Thoracic aorta (tissue), 2 donors: ENCODE data around the gene PIGU. TPM values are rescaled to one million over a fixed set of nuclear protein-coding genes. Genes with fewer than 3 reads are reported as not detected.

Experiments
- ATAC-seq: fragments of 150-250 bp; one replicate; pipeline ENCODE4 v1.8.0; 2017; ENCODE audit warnings: low read depth; ENCODE audit not compliant: insufficient number of reproducible peaks, low FRiP score
- DNase-seq: peaks from one replicate; pipeline ENCODE4 v3.0.0-alpha.2; 2020; ENCODE audit warnings: low spot score
- H3K27ac ChIP-seq, 2 donors: fragments of 200-600 bp; sonication (generic); 1 replicate in 1 of 2; 2 replicates in 1 of 2; pipeline ENCODE4 v1.5.1; 2016; ENCODE audit warnings: mild to moderate bottlenecking in 2 of 2, moderate library complexity in 2 of 2
- H3K27me3 ChIP-seq: fragments of 200-600 bp; sonication (generic); replicated peaks from 2 replicates; pipeline ENCODE4 v1.6.0; 2016; ENCODE audit warnings: mild to moderate bottlenecking; ENCODE audit not compliant: insufficient read depth
- H3K36me3 ChIP-seq: fragments of 200-600 bp; sonication (generic); one replicate; pipeline ENCODE4 v1.5.1; 2016
- H3K4me1 ChIP-seq, 2 donors: fragments of 200-600 bp; sonication (generic); 1 replicate in 1 of 2; 2 replicates in 1 of 2; pipeline versions ENCODE4 v1.5.1 to v1.6.0; 2016; ENCODE audit warnings: low read depth in 2 of 2, mild to moderate bottlenecking in 1 of 2; ENCODE audit not compliant: control insufficient read depth in 1 of 2
- H3K4me3 ChIP-seq: fragments of 200-600 bp; sonication (generic); 2 replicates; pipeline ENCODE4 v1.5.1; 2016; ENCODE audit warnings: mild to moderate bottlenecking
- H3K9me3 ChIP-seq: fragments of 200-600 bp; sonication (generic); 2 replicates; pipeline ENCODE4 v1.5.1; 2016
- CTCF ChIP-seq: fragments of 200-600 bp; sonication (generic); IDR thresholded peaks from one replicate; pipeline ENCODE4 v1.5.1; 2019; ENCODE audit warnings: antibody characterized with exemption
- total RNA-seq, 2 donors: library from RNA; depleted of rRNA; stranded (reverse); fragments of >200 nt; gene quantifications; one replicate each; pipeline versions ENCODE4 v1.1.0 to v1.2.3, GENCODE V29; 2016

Gene PIGU
- total RNA-seq, 2 donors from 2014 or later: 10.2 to 10.4 TPM

GRCh38 chr20:34703061-34703423, 26.1 kb upstream of the PIGU start:
- ATAC-seq: no peak
- no peaks in the 10 kb centered on the region for H3K36me3 ChIP-seq
- no peaks in the 10 kb centered on the region for H3K9me3 ChIP-seq
- TF ChIP-seq CTCF: no peak
- peak overlapping the region; percentile 92 for H3K4me3 ChIP-seq
- peaks cover 6 to 11% of the 10 kb centered on the region in 2 donors for H3K4me1 ChIP-seq
- H3K27me3 ChIP-seq: no peaks in the 10 kb centered on the region
- DNase-seq: no peak
- H3K27ac ChIP-seq: no peak overlapping the region

- H3K27ac ChIP-seq: no peak overlapping the region
- no peaks in the 10 kb centered on the region for H3K9me3 ChIP-seq
- H3K36me3 ChIP-seq: no peaks in the 10 kb centered on the region
- no peak for TF ChIP-seq CTCF
- H3K4me3 ChIP-seq: no peak overlapping the region
- peaks cover 6 to 11% of the 10 kb centered on the region in 2 donors for H3K4me1 ChIP-seq
- H3K27me3 ChIP-seq: no peaks in the 10 kb centered on the region
- DNase-seq (no peak), ATAC-seq (no peak)
Measured at GRCh38 chr20:34701405-34702085, 24.7 kb upstream of the PIGU start.

DNA sequence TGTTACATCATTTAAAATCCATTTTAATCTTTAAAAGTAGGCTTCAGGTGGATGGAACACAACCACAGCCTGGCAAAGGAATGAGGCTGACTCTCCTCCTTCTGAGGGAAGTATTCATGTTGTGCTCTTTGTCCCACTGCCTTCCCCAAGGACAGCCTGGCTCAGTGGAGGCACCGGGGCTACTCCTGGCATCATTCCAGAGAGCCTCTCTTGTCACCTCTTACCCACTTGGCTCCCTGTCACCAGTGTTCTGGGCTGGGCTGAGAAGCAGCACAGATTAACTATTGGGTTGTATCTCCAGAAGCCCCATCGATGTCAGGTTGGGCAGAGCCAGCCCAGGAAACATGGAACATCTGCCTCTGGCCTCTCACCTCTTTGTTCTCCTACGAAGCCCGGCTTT, 16.5 kb upstream of the PIGU start:
- no peaks in the 10 kb centered on the region for H3K36me3 ChIP-seq
- no peak overlapping the region for H3K27ac ChIP-seq
- no peak for DNase-seq
- H3K27me3 ChIP-seq: no peaks in the 10 kb centered on the region
- ATAC-seq: no peak
- H3K9me3 ChIP-seq: no peaks in the 10 kb centered on the region
- no peak overlapping the region for H3K4me3 ChIP-seq
- TF ChIP-seq CTCF: no peak
- no peaks in the 10 kb centered on the region for H3K4me1 ChIP-seq

DNA sequence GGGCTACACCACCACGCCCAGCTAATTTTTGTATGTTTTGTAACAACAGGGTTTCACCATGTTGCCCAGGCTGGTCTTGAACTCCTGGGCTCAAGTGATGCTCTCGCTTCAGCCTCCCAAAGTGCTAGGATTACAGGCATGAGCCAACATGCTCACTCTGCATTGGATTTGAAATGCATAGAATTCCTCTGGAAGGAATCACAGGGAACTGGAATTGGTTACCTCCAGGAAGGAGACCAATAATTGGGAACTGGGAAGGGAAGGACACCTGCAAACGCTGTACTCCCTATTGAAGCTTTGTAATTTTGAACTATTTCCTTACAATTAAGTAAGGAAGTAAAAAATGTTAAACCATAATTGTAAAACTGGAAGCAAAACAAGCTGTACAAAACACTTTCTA, 14.9 kb upstream of the PIGU start:
- Histone ChIP-seq H3K36me3 (no peaks in the 10 kb centered on the region), H3K27ac (no peak overlapping the region), H3K9me3 (no peaks in the 10 kb centered on the region), H3K4me3 (no peak overlapping the region), H3K27me3 (no peaks in the 10 kb centered on the region), H3K4me1 (no peaks in the 10 kb centered on the region)
- TF ChIP-seq CTCF: no peak
- DNase-seq: no peak
- no peak for ATAC-seq

GRCh38 chr20:34689486-34689885, 12.6 kb upstream of the PIGU start:
- H3K4me1 ChIP-seq: no peaks in the 10 kb centered on the region
- no peak overlapping the region for H3K27ac ChIP-seq
- TF ChIP-seq CTCF: no peak
- DNase-seq (no peak), ATAC-seq (no peak)
- no peaks in the 10 kb centered on the region for H3K9me3 ChIP-seq
- no peak overlapping the region for H3K4me3 ChIP-seq
- H3K27me3 ChIP-seq: no peaks in the 10 kb centered on the region
- H3K36me3 ChIP-seq: no peaks in the 10 kb centered on the region
